K562 (cell line): ENCODE results near the gene SGMS1. TPM values are rescaled to one million over a fixed set of nuclear protein-coding genes. Genes with fewer than 3 reads are reported as not detected.

Experiments used
- ATAC-seq: fragments of 200-7000 bp; cut with Tn5 transposase; 3 replicates; pipeline ENCODE4 v1.9.1; 2020; ENCODE audit warnings: moderate library complexity
- BruUV-seq: library from RNA; stranded (reverse); fragments of 400-500 nt; replicated peaks from 2 replicates; lab custom pipeline; 2021; lab: Mats Ljungman, UMichigan
- CTCF ChIA-PET: fragments of 300-600 bp; formaldehyde crosslinking; extraction: SDS; loops from one replicate; lab custom pipeline; 2021; ENCODE audit warnings: low intra/inter-chr PET ratio; lab: Yijun Ruan, JAX
- POLR2A ChIA-PET: fragments of 300-600, 350-650 bp; sonication (Branson Sonifier 250); formaldehyde crosslinking; extraction: SDS; loops from one replicate; lab custom pipeline; 2021; ENCODE audit warnings: antibody characterized with exemption, inconsistent platforms; lab: Yijun Ruan, JAX
- DNase-seq, 4 experiments: peaks; one replicate each; pipeline versions ENCODE4 v3.0.0 to v3.0.0-alpha.2; 2011 to 2018; ENCODE audit warnings: low spot score in 3 of 4, mixed read lengths in 3 of 4; ENCODE audit errors: extremely low read depth in 1 of 4
- FAIRE-seq: peaks from 2 replicates; lab custom pipeline; 2011; peaks lifted over from hg19 to GRCh38; lab: Jason Lieb, UNC
- H2AFZ ChIP-seq: 2 replicates; pipeline ENCODE4 v1.6.0; 2011; ENCODE audit warnings: low read depth, low read length, control low read depth, inconsistent platforms
- H3K27ac ChIP-seq: fragments of 200-600 bp; 3 replicates; pipeline ENCODE4 v1.8.0; 2011; ENCODE audit warnings: low read depth, mild to moderate bottlenecking, control low read depth, inconsistent platforms, low read length, moderate library complexity, mixed read lengths; ENCODE audit errors: extremely low read depth
- H3K27me3 ChIP-seq, 2 experiments: fragments of 300-600 bp in 1 of 2; 2 replicates in 1 of 2; 3 replicates in 1 of 2; pipeline versions ENCODE4 v1.6.0 to v1.8.0; 2011; ENCODE audit warnings: inconsistent platforms in 2 of 2, low read length in 2 of 2, mild to moderate bottlenecking in 1 of 2, mixed read lengths in 1 of 2, moderate library complexity in 1 of 2; ENCODE audit not compliant: control insufficient read depth in 2 of 2, insufficient read depth in 2 of 2
- H3K36me3 ChIP-seq: fragments of 300-600 bp; 3 replicates; pipeline ENCODE4 v1.8.0; 2011; ENCODE audit warnings: mild to moderate bottlenecking, low read length, inconsistent platforms; ENCODE audit not compliant: control insufficient read depth, insufficient read depth
- H3K4me1 ChIP-seq, 2 experiments: fragments of 200-600 bp in 1 of 2; replicated peaks in 1 of 2; 2 replicates in 1 of 2; 3 replicates in 1 of 2; pipeline versions ENCODE4 v1.5.1 to v1.8.0; 2011; ENCODE audit warnings: inconsistent platforms in 2 of 2, low read length in 2 of 2, mild to moderate bottlenecking in 1 of 2, mixed read lengths in 1 of 2, moderate library complexity in 1 of 2; ENCODE audit not compliant: control insufficient read depth in 2 of 2, insufficient read depth in 2 of 2
- H3K4me2 ChIP-seq: 2 replicates; pipeline ENCODE4 v1.6.1; 2011; ENCODE audit warnings: low read length, control low read depth, inconsistent platforms, mixed read lengths; ENCODE audit not compliant: insufficient read depth
- H3K4me3 ChIP-seq: fragments of 200-600 bp; sonication (generic), shearing (Covaris generic); 2 replicates; pipeline ENCODE4 v1.5.1; 2016; ENCODE audit warnings: control low read depth, inconsistent platforms
- H3K79me2 ChIP-seq: fragments of 200-600 bp; 3 replicates; pipeline ENCODE4 v1.8.0; 2011; ENCODE audit warnings: low read length, inconsistent platforms; ENCODE audit not compliant: control insufficient read depth, insufficient read depth
- H3K9ac ChIP-seq, 2 experiments: 2 replicates each; pipeline versions ENCODE4 v1.6.0 to v1.6.1; 2011; ENCODE audit warnings: low read depth in 2 of 2, low read length in 2 of 2, control low read depth in 1 of 2, inconsistent platforms in 1 of 2, mild to moderate bottlenecking in 1 of 2, mixed read lengths in 1 of 2; ENCODE audit not compliant: insufficient read depth in 1 of 2
- H3K9me1 ChIP-seq: one replicate; pipeline ENCODE4 v1.6.0; 2011; ENCODE audit warnings: inconsistent platforms, mild to moderate bottlenecking, low read length, moderate library complexity; ENCODE audit not compliant: control insufficient read depth, insufficient read depth
- H3K9me3 ChIP-seq: replicated peaks from 2 replicates; pipeline ENCODE4 v1.5.1; 2011; ENCODE audit warnings: low read depth, low read length, inconsistent platforms; ENCODE audit not compliant: control insufficient read depth, insufficient read depth
- H4K20me1 ChIP-seq: replicated peaks from 2 replicates; pipeline ENCODE4 v1.6.1; 2011; ENCODE audit warnings: low read length, inconsistent platforms, mixed read lengths; ENCODE audit not compliant: control insufficient read depth, insufficient read depth
- FOS ChIP-seq: IDR thresholded peaks from 3 replicates; pipeline ENCODE4 v1.6.1; 2011; ENCODE audit not compliant: insufficient read length; ENCODE audit errors: extremely low read depth
- MAZ ChIP-seq, 2 experiments: fragments of 450-650 bp in 1 of 2; sonication (generic) in 1 of 2; formaldehyde crosslinking; IDR thresholded peaks in 1 of 2; conservative IDR thresholded peaks in 1 of 2; 2 replicates each; pipeline versions ENCODE4 v1.4.0 to v1.5.0; 2020; ENCODE audit warnings: mild to moderate bottlenecking in 1 of 2, missing genetic modification reagents in 1 of 2
- MECOM ChIP-seq: fragments of 250-450 bp; sonication (Bioruptor Pico); IDR thresholded peaks from 2 replicates; pipeline ENCODE4 v1.8.0; 2022; ENCODE audit warnings: inconsistent platforms
- MED1 ChIP-seq: sonication (generic); formaldehyde crosslinking; IDR thresholded peaks from 2 replicates; pipeline ENCODE4 v1.8.1; 2023; ENCODE audit warnings: missing genetic modification reagents, borderline replicate concordance
- WGBS: fragments of 100-300 bp; shearing (Covaris generic); methylation state at CpG from one replicate; pipeline ENCODE4 v1.1.6; 2016; ENCODE audit warnings: low coverage, mixed read lengths; ENCODE audit not compliant: insufficient coverage; ENCODE audit errors: missing lambda C conversion rate; 5-methylcytosine and 5-hydroxymethylcytosine counted together
- in situ Hi-C: fragments of 300-500 bp; cut with MboI; formaldehyde crosslinking; loops from 4 replicates; pipeline ENCODE4 v1.15.0; 2018; ENCODE audit warnings: inconsistent platforms, mixed read lengths
- intact Hi-C: fragments of 100-400 bp; cut with micrococcal nuclease; formaldehyde crosslinking; loops from 2 replicates; pipeline ENCODE4 v1.14.2; 2022
- polyA plus RNA-seq, 8 experiments: library from polyadenylated mRNA; depleted of rRNA in 4 of 8; stranded (reverse) in 5 of 8; unstranded in 3 of 8; fragments of >200 nt; fragmentation: Nextera tagmentation in 2 of 8; fragmentation: Illumina TruSeq in 1 of 8; extraction: Ambion mirVana in 2 of 8; extraction: Trizol in 1 of 8; gene quantifications; 2 replicates each; pipeline versions ENCODE4 v1.2.1 to v1.2.3, GENCODE V29; 2011 to 2014; ENCODE audit warnings: inconsistent platforms in 1 of 8, missing spikeins in 1 of 8
- total RNA-seq, 7 experiments: library from RNA; depleted of rRNA in 6 of 7; stranded (reverse); fragments of >200 nt in 6 of 7; fragmentation: Illumina TruSeq in 2 of 7; extraction: Trizol in 2 of 7; gene quantifications; 2 replicates each; pipeline versions ENCODE4 v1.2.1 to v1.2.3, GENCODE V29; 2011 to 2021; ENCODE audit warnings: low replicate concordance in 1 of 7
- TF ChIP-seq, protein P1 (sequence below), 2 experiments: fragments of 450-650 bp in 1 of 2; sonication (generic) in 1 of 2; formaldehyde crosslinking; conservative IDR thresholded peaks; 2 replicates each; pipeline versions ENCODE4 v1.4.0 to v1.8.1; 2020 to 2022; ENCODE audit warnings: mild to moderate bottlenecking in 1 of 2, missing genetic modification reagents in 1 of 2

The SGMS1 gene
- total and polyA plus RNA-seq, 9 of the 15 experiments (the other 6 are each of a cell fraction or from before 2014, with no cell fraction given), result 22.6 to 232 (median 82.2) TPM

- H4K20me1 ChIP-seq, result no peaks in the 10 kb centered on the region
- WGBS, result 90% methylated on average over 2 of the region's 2 CpGs
- CTCF ChIA-PET, result no interaction called here
- H3K79me2 ChIP-seq, result peaks cover 99% of the 10 kb centered on the region
- BruUV-seq, result no TSS peak
- TF ChIP-seq MECOM (CRISPR knock-in tag) (0 out of 2 replicates have a peak, but pooled peaks have one; percentile 7), MED1 (CRISPR knock-in tag) (no peak)
- DNase-seq (no peak), ATAC-seq (no peak), FAIRE-seq (no peak)
- POLR2A ChIA-PET, result no interaction called here
- H3K4me3 ChIP-seq, result no peak overlapping the region
- H3K4me2 ChIP-seq, result no peak overlapping the region
- peaks cover 65% of the 10 kb centered on the region for H3K36me3 ChIP-seq
- in situ Hi-C loops, result no loop called here
- no peak overlapping the region for H2AFZ ChIP-seq
- H3K9me1 ChIP-seq, result no peaks in the 10 kb centered on the region
- H3K27ac ChIP-seq, result peak overlapping the region; percentile 7
- peaks cover 22 to 64% of the 10 kb centered on the region in 2 experiments for H3K4me1 ChIP-seq
- no peaks in the 10 kb centered on the region for H3K9me3 ChIP-seq
- peak overlapping the region in 1 of 2 experiments; percentile 6; a peak in 1 of 4 replicates for H3K9ac ChIP-seq
- no peaks in the 10 kb centered on the region for H3K27me3 ChIP-seq
- intact Hi-C loops, result no loop called here
Observed at GRCh38 chr10:50334273-50334672, 289.5 kb downstream of the SGMS1 start.

DNA sequence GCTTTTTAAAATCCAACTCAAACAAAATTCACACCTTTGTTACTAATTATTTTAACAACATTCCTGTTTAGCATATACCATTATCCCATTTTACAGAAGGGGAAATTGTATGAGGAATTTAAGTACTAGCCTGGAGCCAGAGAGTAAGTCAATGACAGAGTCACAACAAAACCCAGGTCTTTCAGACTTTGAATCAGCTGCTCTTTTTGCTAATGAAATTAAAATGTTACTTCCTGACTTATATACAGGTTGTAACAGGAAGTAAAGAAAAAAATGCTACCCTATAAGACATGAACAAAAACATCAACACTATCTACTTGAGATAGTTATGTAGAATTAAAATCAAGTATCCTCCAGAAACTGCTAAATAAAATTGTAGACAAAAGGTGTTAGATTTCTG, 289.9 kb downstream of the SGMS1 start:
- no peaks in the 10 kb centered on the region for H3K9me1 ChIP-seq
- TF ChIP-seq, protein P1, sequence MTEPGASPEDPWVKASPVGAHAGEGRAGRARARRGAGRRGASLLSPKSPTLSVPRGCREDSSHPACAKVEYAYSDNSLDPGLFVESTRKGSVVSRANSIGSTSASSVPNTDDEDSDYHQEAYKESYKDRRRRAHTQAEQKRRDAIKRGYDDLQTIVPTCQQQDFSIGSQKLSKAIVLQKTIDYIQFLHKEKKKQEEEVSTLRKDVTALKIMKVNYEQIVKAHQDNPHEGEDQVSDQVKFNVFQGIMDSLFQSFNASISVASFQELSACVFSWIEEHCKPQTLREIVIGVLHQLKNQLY (CRISPR knock-in tag; conservative IDR thresholded peaks at IDR 0.05), result no peak
- TF ChIP-seq MAZ (CRISPR knock-in tag; conservative IDR thresholded peaks at IDR 0.05 in 1 of 2, IDR thresholded peaks at IDR 0.05 in 1 of 2), result 0 out of 4 replicates have a peak, but pooled peaks of 1 of the 2 experiments have one; percentile 14
- no peak for TF ChIP-seq FOS
- no peak overlapping the region for H2AFZ ChIP-seq
- BruUV-seq, result no TSS peak
- no peaks in the 10 kb centered on the region for H4K20me1 ChIP-seq
- in situ Hi-C loops (no loop called here), intact Hi-C loops (no loop called here)
- ChIA-PET POLR2A (no interaction called here), CTCF (no interaction called here)
- H3K9me3 ChIP-seq, result no peaks in the 10 kb centered on the region
- H3K79me2 ChIP-seq, result peaks cover 99% of the 10 kb centered on the region
- H3K27me3 ChIP-seq, result no peaks in the 10 kb centered on the region
- peaks cover 22 to 65% of the 10 kb centered on the region in 2 experiments for H3K4me1 ChIP-seq
- H3K4me2 ChIP-seq, result no peak overlapping the region
- DNase-seq (no peak), FAIRE-seq (no peak), ATAC-seq (no peak)
- no peak overlapping the region for H3K4me3 ChIP-seq
- H3K27ac ChIP-seq, result peak overlapping the region; percentile 26; the same call in 1 of the 3 replicates
- H3K9ac ChIP-seq, result no peak overlapping the region
- peaks cover 61% of the 10 kb centered on the region for H3K36me3 ChIP-seq
